ENCODE data around the gene HOXD1.

The HOXD1 gene

DNA sequence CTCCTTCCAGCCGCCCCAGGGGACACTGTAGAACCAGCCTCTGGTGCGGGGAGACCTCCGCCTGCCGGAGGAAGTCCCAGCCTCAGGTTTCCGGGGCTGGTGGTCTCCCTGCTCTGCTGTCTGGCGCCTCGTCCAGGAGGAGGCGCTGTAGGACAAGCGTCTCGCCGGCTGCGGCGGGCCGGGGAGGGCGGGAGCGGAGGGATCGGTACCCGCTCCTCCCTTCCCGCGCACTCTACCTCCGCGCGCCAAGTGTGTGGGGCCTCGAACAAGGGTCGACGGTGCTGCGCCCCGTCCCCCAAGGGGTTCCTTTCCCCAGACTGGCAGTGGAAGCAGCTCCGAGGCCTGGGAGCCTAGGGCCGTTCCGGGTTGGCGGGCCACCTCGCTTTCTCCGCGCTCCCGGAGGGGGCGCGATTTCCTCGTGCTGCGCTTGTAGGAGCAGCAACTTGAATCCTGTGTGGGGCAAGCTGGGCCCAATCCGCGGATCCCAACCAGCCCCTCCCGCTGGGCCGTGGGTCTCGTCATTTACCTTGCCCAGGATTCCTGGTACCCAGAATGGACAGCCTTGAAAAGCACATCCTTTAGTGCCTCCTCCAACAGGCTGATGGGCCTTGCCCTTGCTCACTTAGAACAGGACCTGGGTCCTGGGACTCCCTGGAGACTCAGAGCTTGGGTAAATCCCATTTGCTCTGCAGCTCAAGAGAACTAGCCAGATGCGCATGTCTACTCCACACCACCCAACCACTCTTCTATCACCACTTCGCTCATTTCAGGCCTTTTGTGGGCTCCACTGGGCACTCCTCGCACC lies 47.8 kb upstream of the HOXD1 start:
- peak overlapping the region in 1 of 2 experiments; percentile 46; a peak in 2 of 4 replicates for H3K4me3 ChIP-seq (ENCODE audit: low read depth in 1 of 2, low read length in 2 of 2)
- H3K27ac ChIP-seq (ENCODE audit: low read length) = no peak overlapping the region; the same call in 1 of the 2 replicates
- H3K27me3 ChIP-seq (ENCODE audit: insufficient read depth, low read length, poor library complexity) = no peaks in the 10 kb centered on the region
- H3K4me2 ChIP-seq (ENCODE audit: insufficient read depth, low read length) = peak overlapping the region; percentile 72
- H3K36me3 ChIP-seq (ENCODE audit: insufficient read depth, low read length) = no peaks in the 10 kb centered on the region
- H4K20me1 ChIP-seq (ENCODE audit: insufficient read depth, low read length) = no peaks in the 10 kb centered on the region
- no peaks in the 10 kb centered on the region for H3K79me2 ChIP-seq (ENCODE audit: insufficient read depth, low read length)
- H3K9me3 ChIP-seq (ENCODE audit: insufficient read depth, low read length, severe bottlenecking) = no peaks in the 10 kb centered on the region
- H3K9ac ChIP-seq (ENCODE audit: low read depth, low read length) = peak overlapping the region; percentile 32
- peak overlapping the region; percentile 79 for H2AFZ ChIP-seq (ENCODE audit: low read depth, low read length)
- H3K4me1 ChIP-seq (ENCODE audit: insufficient read depth, low read length) = peaks cover 12% of the 10 kb centered on the region
- peak; percentile 99 for ATAC-seq (ENCODE audit: insufficient read depth, low read depth)
- no peak for TF ChIP-seq EZH2 (IDR thresholded peaks at IDR 0.05; ENCODE audit: borderline replicate concordance, low read depth, low read length, severe bottlenecking)
- TF ChIP-seq, protein P1, sequence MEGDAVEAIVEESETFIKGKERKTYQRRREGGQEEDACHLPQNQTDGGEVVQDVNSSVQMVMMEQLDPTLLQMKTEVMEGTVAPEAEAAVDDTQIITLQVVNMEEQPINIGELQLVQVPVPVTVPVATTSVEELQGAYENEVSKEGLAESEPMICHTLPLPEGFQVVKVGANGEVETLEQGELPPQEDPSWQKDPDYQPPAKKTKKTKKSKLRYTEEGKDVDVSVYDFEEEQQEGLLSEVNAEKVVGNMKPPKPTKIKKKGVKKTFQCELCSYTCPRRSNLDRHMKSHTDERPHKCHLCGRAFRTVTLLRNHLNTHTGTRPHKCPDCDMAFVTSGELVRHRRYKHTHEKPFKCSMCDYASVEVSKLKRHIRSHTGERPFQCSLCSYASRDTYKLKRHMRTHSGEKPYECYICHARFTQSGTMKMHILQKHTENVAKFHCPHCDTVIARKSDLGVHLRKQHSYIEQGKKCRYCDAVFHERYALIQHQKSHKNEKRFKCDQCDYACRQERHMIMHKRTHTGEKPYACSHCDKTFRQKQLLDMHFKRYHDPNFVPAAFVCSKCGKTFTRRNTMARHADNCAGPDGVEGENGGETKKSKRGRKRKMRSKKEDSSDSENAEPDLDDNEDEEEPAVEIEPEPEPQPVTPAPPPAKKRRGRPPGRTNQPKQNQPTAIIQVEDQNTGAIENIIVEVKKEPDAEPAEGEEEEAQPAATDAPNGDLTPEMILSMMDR (IDR thresholded peaks at IDR 0.05; ENCODE audit: borderline replicate concordance, extremely low read depth, low read length, poor library complexity, severe bottlenecking) = peak; percentile 97
- peak; percentile 83 for DNase-seq

DNA sequence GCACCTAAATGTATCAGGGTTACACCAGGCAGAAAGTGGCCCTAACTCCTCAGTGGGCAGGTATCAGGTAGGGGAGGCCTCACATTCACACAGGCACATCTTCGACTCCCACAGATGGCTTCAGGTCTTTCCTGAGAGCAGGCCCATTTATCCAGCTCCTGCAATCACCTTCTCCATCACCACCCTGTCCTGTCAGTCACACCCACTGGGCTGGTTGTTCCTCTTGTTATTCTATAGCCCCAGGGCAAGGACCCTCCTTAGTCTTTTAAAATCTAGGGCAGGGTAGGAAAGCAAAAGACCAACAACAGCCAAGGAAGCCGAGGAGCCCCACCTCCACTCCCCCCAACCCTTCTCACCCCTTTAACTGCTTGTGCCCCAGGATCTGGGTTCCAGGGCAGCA lies 46.2 kb upstream of the HOXD1 start:
- TF ChIP-seq, protein P1 (IDR thresholded peaks at IDR 0.05; ENCODE audit: borderline replicate concordance, extremely low read depth, low read length, poor library complexity, severe bottlenecking) = no peak
- no peak for TF ChIP-seq EZH2 (IDR thresholded peaks at IDR 0.05; ENCODE audit: borderline replicate concordance, low read depth, low read length, severe bottlenecking)
- Histone ChIP-seq H2AFZ (ENCODE audit: low read depth, low read length) (no peak overlapping the region), H3K4me1 (ENCODE audit: insufficient read depth, low read length) (peaks cover 12% of the 10 kb centered on the region), H3K27me3 (ENCODE audit: insufficient read depth, low read length, poor library complexity) (no peaks in the 10 kb centered on the region), H3K4me2 (ENCODE audit: insufficient read depth, low read length) (no peak overlapping the region), H3K36me3 (ENCODE audit: insufficient read depth, low read length) (no peaks in the 10 kb centered on the region), H3K9me3 (ENCODE audit: insufficient read depth, low read length, severe bottlenecking) (no peaks in the 10 kb centered on the region), H3K9ac (ENCODE audit: low read depth, low read length) (no peak overlapping the region), H3K4me3 (ENCODE audit: low read depth in 1 of 2, low read length in 2 of 2) (no peak overlapping the region), H3K27ac (ENCODE audit: low read length) (no peak overlapping the region), H4K20me1 (ENCODE audit: insufficient read depth, low read length) (no peaks in the 10 kb centered on the region), H3K79me2 (ENCODE audit: insufficient read depth, low read length) (no peaks in the 10 kb centered on the region)
- DNase-seq = no peak
- ATAC-seq (ENCODE audit: insufficient read depth, low read depth) = no peak

DNA sequence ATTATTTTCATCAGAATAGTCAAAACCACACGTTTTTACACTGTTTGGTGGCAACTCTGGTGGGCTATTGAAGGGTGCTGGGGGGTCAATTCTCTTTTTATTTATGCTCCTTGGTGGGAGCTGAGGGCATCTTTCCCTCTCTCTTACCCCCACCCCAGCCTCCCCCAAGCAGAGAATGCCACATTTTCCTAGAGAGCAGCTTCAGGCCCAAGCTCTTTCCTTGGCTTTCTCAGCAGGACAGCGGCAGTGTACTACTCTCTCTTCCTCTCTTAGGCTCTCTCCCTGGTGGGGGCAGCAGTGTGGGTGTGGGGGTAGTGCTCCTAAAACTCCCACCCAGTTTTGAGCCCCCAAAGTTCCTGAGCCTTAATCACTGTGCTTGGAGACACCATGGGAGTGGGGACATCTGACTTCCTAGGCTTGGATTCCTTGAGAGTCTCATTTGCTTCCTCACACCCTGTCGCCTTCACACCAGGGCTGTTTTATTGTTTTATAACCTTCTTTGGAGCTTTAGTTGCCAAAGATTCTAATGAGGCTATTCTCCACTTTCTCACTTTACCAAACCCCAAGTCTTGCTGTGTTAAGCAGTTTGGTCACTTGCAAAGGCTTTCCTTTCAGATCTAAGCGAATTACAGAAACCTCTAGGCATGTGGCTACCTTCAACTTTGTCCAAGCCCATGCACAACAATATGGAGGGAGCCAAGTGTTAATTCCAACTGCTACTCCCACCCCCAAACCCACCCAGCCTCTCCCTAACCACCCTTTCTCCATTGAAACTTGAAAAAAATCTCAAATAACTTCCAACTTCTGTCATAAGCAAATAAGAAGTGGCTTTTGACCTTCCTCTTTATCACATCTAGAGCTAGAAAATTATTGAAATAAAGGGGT lies 43.1 kb upstream of the HOXD1 start:
- Histone ChIP-seq H3K27me3 (ENCODE audit: insufficient read depth, low read length, poor library complexity) (no peaks in the 10 kb centered on the region), H2AFZ (ENCODE audit: low read depth, low read length) (no peak overlapping the region), H3K4me2 (ENCODE audit: insufficient read depth, low read length) (no peak overlapping the region), H3K79me2 (ENCODE audit: insufficient read depth, low read length) (no peaks in the 10 kb centered on the region), H3K27ac (ENCODE audit: low read length) (no peak overlapping the region), H3K36me3 (ENCODE audit: insufficient read depth, low read length) (no peaks in the 10 kb centered on the region), H4K20me1 (ENCODE audit: insufficient read depth, low read length) (no peaks in the 10 kb centered on the region), H3K4me1 (ENCODE audit: insufficient read depth, low read length) (peaks cover 8% of the 10 kb centered on the region), H3K9me3 (ENCODE audit: insufficient read depth, low read length, severe bottlenecking) (no peaks in the 10 kb centered on the region), H3K4me3 (ENCODE audit: low read depth in 1 of 2, low read length in 2 of 2) (no peak overlapping the region), H3K9ac (ENCODE audit: low read depth, low read length) (no peak overlapping the region)
- ATAC-seq (ENCODE audit: insufficient read depth, low read depth) = no peak
- DNase-seq = no peak
- no peak for TF ChIP-seq EZH2 (IDR thresholded peaks at IDR 0.05; ENCODE audit: borderline replicate concordance, low read depth, low read length, severe bottlenecking)
- TF ChIP-seq, protein P1 (IDR thresholded peaks at IDR 0.05; ENCODE audit: borderline replicate concordance, extremely low read depth, low read length, poor library complexity, severe bottlenecking) = no peak

Data from DND-41 (cell line).